GM12878 (cell line): Measurements from ENCODE around the gene ADGRE2. TPM values are rescaled to one million over a fixed set of nuclear protein-coding genes. Genes with fewer than 3 reads are reported as not detected.

ENCODE experiments used
- ATAC-seq: fragments of 200-7000 bp; cut with Tn5 transposase; 3 replicates; pipeline ENCODE4 v1.9.1; 2020; ENCODE audit warnings: mild to moderate bottlenecking, moderate library complexity
- BruUV-seq: library from RNA; stranded (reverse); fragments of 400-500 nt; replicated peaks from 2 replicates; lab custom pipeline; 2021; lab: Mats Ljungman, UMichigan
- CTCF ChIA-PET: fragments of 300-600 bp; sonication (Branson Sonifier 250); formaldehyde crosslinking; extraction: SDS; loops from one replicate; lab custom pipeline; 2021; ENCODE audit warnings: inconsistent platforms; lab: Yijun Ruan, JAX
- POLR2A ChIA-PET: fragments of 350-600 bp; formaldehyde crosslinking; extraction: SDS; loops from one replicate; lab custom pipeline; 2021; ENCODE audit warnings: inconsistent platforms; lab: Charles Lee
- RAD21 ChIA-PET: fragments of 300-600 bp; sonication (Branson Sonifier 250); formaldehyde crosslinking; loops from one replicate; lab custom pipeline; 2023; ENCODE audit warnings: antibody characterized with exemption; ENCODE audit not compliant: unreplicated experiment; lab: Charles Lee
- SMC1A ChIA-PET: fragments of 300-600 bp; sonication (Branson Sonifier 250); formaldehyde crosslinking; loops from one replicate; lab custom pipeline; 2023; ENCODE audit not compliant: unreplicated experiment, uncharacterized antibody; lab: Charles Lee
- DNase-seq: peaks from one replicate; pipeline ENCODE4 v3.0.0-alpha.2; 2011; ENCODE audit warnings: low read depth, low spot score
- FAIRE-seq: peaks from 3 replicates; lab custom pipeline; 2011; peaks lifted over from hg19 to GRCh38; lab: Jason Lieb, UNC
- H2AFZ ChIP-seq: 2 replicates; pipeline ENCODE4 v1.6.0; 2011; ENCODE audit warnings: low read depth, low read length, control low read depth; ENCODE audit not compliant: control insufficient read depth
- H3K27ac ChIP-seq: 2 replicates; pipeline ENCODE4 v1.5.1; 2011; ENCODE audit warnings: control low read depth; ENCODE audit not compliant: control insufficient read depth, insufficient read depth
- H3K27me3 ChIP-seq, 2 experiments: replicated peaks in 1 of 2; 2 replicates each; pipeline versions ENCODE4 v1.6.0 to v1.6.1; 2011; ENCODE audit warnings: low read length in 1 of 2; ENCODE audit not compliant: control insufficient read depth in 2 of 2, insufficient read depth in 2 of 2
- H3K36me3 ChIP-seq, 2 experiments: 2 replicates each; pipeline ENCODE4 v1.5.1; 2011; ENCODE audit warnings: low read length in 1 of 2; ENCODE audit not compliant: control insufficient read depth in 2 of 2, insufficient read depth in 2 of 2
- H3K4me1 ChIP-seq: 2 replicates; pipeline ENCODE4 v1.6.1; 2011; ENCODE audit warnings: mild to moderate bottlenecking, low read length, moderate library complexity, mixed read lengths; ENCODE audit not compliant: control insufficient read depth, insufficient read depth
- H3K4me2 ChIP-seq: 2 replicates; pipeline ENCODE4 v1.6.0; 2011; ENCODE audit warnings: control low read depth; ENCODE audit not compliant: control insufficient read depth, insufficient read depth
- H3K4me3 ChIP-seq: fragments of 200-600 bp; sonication (generic); 2 replicates; pipeline ENCODE4 v1.5.1; 2016
- H3K79me2 ChIP-seq: 2 replicates; pipeline ENCODE4 v1.6.0; 2011; ENCODE audit warnings: low read length; ENCODE audit not compliant: control insufficient read depth, insufficient read depth
- H3K9ac ChIP-seq: 2 replicates; pipeline ENCODE4 v1.8.0; 2011; ENCODE audit warnings: low read length, control low read depth, mixed read lengths; ENCODE audit not compliant: control insufficient read depth, insufficient read depth
- H3K9me3 ChIP-seq: replicated peaks from 3 replicates; pipeline ENCODE4 v1.5.1; 2011; ENCODE audit warnings: mild to moderate bottlenecking, low read length; ENCODE audit not compliant: control insufficient read depth, insufficient read depth
- H4K20me1 ChIP-seq: 2 replicates; pipeline ENCODE4 v1.6.0; 2011; ENCODE audit not compliant: control insufficient read depth, insufficient read depth
- BRCA1 ChIP-seq: IDR thresholded peaks from 2 replicates; pipeline ENCODE4 v1.6.1; 2011; ENCODE audit warnings: low read depth, low read length, improper control_type of control experiment
- CBX3 ChIP-seq: fragments of 200-600 bp; sonication (generic); IDR thresholded peaks from 2 replicates; pipeline ENCODE4 v1.6.1; 2016; ENCODE audit warnings: low read depth, borderline replicate concordance
- E4F1 ChIP-seq: fragments of 450-650 bp; IDR thresholded peaks from 2 replicates; pipeline ENCODE4 v1.6.1; 2018; ENCODE audit warnings: borderline replicate concordance, mild to moderate bottlenecking; ENCODE audit not compliant: partially characterized antibody
- GATAD2B ChIP-seq: fragments of 450-650 bp; conservative IDR thresholded peaks from 2 replicates; pipeline ENCODE4 v1.6.1; 2017; ENCODE audit warnings: low read depth, mild to moderate bottlenecking, moderate library complexity
- MTA3 ChIP-seq: IDR thresholded peaks from 2 replicates; pipeline ENCODE4 v1.6.1; 2012; ENCODE audit warnings: low read length, inconsistent platforms, borderline replicate concordance
- MXI1 ChIP-seq: fragments of 150-350 bp; IDR thresholded peaks from 2 replicates; pipeline ENCODE4 v1.6.1; 2011; ENCODE audit warnings: low read depth, mild to moderate bottlenecking, inconsistent platforms, low read length, improper control_type of control experiment
- SMAD5 ChIP-seq: IDR thresholded peaks from 2 replicates; pipeline ENCODE4 v1.6.1; 2016; ENCODE audit warnings: antibody characterized with exemption, low read depth
- SMARCA5 ChIP-seq: fragments of 450-650 bp; IDR thresholded peaks from 2 replicates; pipeline ENCODE4 v1.6.1; 2017; ENCODE audit warnings: mild to moderate bottlenecking
- SREBF1 ChIP-seq: IDR thresholded peaks from 2 replicates; pipeline ENCODE4 v1.6.1; 2012; ENCODE audit warnings: mild to moderate bottlenecking, low read length
- YY1 ChIP-seq: IDR thresholded peaks from 2 replicates; pipeline ENCODE4 v1.6.1; 2011; ENCODE audit warnings: low read depth, mild to moderate bottlenecking, low read length
- WGBS: methylation state at CpG from one replicate; pipeline ENCODE4 v1.1.6; 2016; ENCODE audit warnings: low lambda C conversion rate; ENCODE audit not compliant: insufficient replicate concordance, insufficient coverage; ENCODE audit errors: missing lambda C conversion rate; 5-methylcytosine and 5-hydroxymethylcytosine counted together
- in situ Hi-C: fragments of 300-500 bp; cut with MboI; formaldehyde crosslinking; loops from 9 replicates; pipeline ENCODE4 v1.14.3; 2018; ENCODE audit warnings: mixed read lengths
- intact Hi-C: fragments of 100-400 bp; cut with micrococcal nuclease; formaldehyde crosslinking; loops from one replicate; pipeline ENCODE4 v1.14.2; 2022; ENCODE audit not compliant: unreplicated experiment
- polyA plus RNA-seq, 11 experiments: library from polyadenylated mRNA; depleted of rRNA in 4 of 11; unstranded in 6 of 11; stranded (reverse) in 5 of 11; fragments of >200 nt; fragmentation: Nextera tagmentation in 4 of 11; fragmentation: Illumina TruSeq in 1 of 11; extraction: Ambion mirVana in 4 of 11; extraction: Trizol in 1 of 11; gene quantifications; 1 replicate in 1 of 11; 2 replicates in 10 of 11; pipeline versions ENCODE4 v1.2.1 to v1.2.3, GENCODE V29; 2011 to 2016; ENCODE audit warnings: inconsistent platforms in 2 of 11, missing spikeins in 2 of 11, low read depth in 1 of 11
- total RNA-seq, 4 experiments: library from RNA; depleted of rRNA in 3 of 4; stranded (reverse); fragments of >200 nt in 3 of 4; fragmentation: Illumina TruSeq in 1 of 4; extraction: Trizol in 1 of 4; gene quantifications; 2 replicates each; pipeline versions ENCODE4 v1.2.1 to v1.2.3, GENCODE V29; 2013 to 2021
- TF ChIP-seq, protein P1 (sequence below): fragments of 450-650 bp; IDR thresholded peaks from 2 replicates; pipeline ENCODE4 v1.6.1; 2018; ENCODE audit warnings: mild to moderate bottlenecking, low read depth, moderate library complexity; ENCODE audit not compliant: partially characterized antibody
- TF ChIP-seq, protein P2 (sequence below): IDR thresholded peaks from 2 replicates; pipeline ENCODE4 v1.6.1; 2011; ENCODE audit warnings: borderline replicate concordance, low read depth, mild to moderate bottlenecking, moderate library complexity, mixed read lengths, low read length; ENCODE audit not compliant: insufficient read depth; ENCODE audit errors: extremely low read length
- TF ChIP-seq, protein P3 (sequence below): fragments of 450-650 bp; IDR thresholded peaks from 2 replicates; pipeline ENCODE4 v1.6.1; 2016; ENCODE audit warnings: mild to moderate bottlenecking
- TF ChIP-seq, protein P4 (sequence below): fragments of 450-650 bp; IDR thresholded peaks from 2 replicates; pipeline ENCODE4 v1.6.1; 2017; ENCODE audit warnings: low read depth, mild to moderate bottlenecking, moderate library complexity

Gene ADGRE2
- total and polyA plus RNA-seq, 10 of the 15 experiments (the other 5 are each of a cell fraction or from before 2014, with no cell fraction given) = 0.15 to 12.7 (median 4.6) TPM

- Histone ChIP-seq H3K9ac (no peak overlapping the region), H3K9me3 (no peaks in the 10 kb centered on the region; the same call in 2 of the 3 replicates), H3K27me3 (no peaks in the 10 kb centered on the region), H2AFZ (no peak overlapping the region), H3K79me2 (no peaks in the 10 kb centered on the region), H3K4me2 (no peak overlapping the region), H3K4me3 (no peak overlapping the region), H3K36me3 (peaks cover 3 to 4% of the 10 kb centered on the region in 2 experiments; a peak in 3 of 4 replicates), H3K4me1 (no peaks in the 10 kb centered on the region), H3K27ac (no peak overlapping the region), H4K20me1 (no peaks in the 10 kb centered on the region)
- intact Hi-C loops (no loop called here), in situ Hi-C loops (no loop called here)
- ChIA-PET CTCF (no interaction called here), SMC1A (no interaction called here), POLR2A (no interaction called here), RAD21 (no interaction called here)
- BruUV-seq = no TSS peak
- no peak for TF ChIP-seq SMARCA5
- TF ChIP-seq CBX3 = no peak
- no peak for TF ChIP-seq SREBF1
- TF ChIP-seq, protein P1, sequence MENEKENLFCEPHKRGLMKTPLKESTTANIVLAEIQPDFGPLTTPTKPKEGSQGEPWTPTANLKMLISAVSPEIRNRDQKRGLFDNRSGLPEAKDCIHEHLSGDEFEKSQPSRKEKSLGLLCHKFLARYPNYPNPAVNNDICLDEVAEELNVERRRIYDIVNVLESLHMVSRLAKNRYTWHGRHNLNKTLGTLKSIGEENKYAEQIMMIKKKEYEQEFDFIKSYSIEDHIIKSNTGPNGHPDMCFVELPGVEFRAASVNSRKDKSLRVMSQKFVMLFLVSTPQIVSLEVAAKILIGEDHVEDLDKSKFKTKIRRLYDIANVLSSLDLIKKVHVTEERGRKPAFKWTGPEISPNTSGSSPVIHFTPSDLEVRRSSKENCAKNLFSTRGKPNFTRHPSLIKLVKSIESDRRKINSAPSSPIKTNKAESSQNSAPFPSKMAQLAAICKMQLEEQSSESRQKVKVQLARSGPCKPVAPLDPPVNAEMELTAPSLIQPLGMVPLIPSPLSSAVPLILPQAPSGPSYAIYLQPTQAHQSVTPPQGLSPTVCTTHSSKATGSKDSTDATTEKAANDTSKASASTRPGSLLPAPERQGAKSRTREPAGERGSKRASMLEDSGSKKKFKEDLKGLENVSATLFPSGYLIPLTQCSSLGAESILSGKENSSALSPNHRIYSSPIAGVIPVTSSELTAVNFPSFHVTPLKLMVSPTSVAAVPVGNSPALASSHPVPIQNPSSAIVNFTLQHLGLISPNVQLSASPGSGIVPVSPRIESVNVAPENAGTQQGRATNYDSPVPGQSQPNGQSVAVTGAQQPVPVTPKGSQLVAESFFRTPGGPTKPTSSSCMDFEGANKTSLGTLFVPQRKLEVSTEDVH = no peak
- TF ChIP-seq, protein P2, sequence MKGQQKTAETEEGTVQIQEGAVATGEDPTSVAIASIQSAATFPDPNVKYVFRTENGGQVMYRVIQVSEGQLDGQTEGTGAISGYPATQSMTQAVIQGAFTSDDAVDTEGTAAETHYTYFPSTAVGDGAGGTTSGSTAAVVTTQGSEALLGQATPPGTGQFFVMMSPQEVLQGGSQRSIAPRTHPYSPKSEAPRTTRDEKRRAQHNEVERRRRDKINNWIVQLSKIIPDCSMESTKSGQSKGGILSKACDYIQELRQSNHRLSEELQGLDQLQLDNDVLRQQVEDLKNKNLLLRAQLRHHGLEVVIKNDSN = no peak
- TF ChIP-seq E4F1 = no peak
- TF ChIP-seq YY1 = no peak
- no peak for TF ChIP-seq BRCA1
- TF ChIP-seq, protein P3, sequence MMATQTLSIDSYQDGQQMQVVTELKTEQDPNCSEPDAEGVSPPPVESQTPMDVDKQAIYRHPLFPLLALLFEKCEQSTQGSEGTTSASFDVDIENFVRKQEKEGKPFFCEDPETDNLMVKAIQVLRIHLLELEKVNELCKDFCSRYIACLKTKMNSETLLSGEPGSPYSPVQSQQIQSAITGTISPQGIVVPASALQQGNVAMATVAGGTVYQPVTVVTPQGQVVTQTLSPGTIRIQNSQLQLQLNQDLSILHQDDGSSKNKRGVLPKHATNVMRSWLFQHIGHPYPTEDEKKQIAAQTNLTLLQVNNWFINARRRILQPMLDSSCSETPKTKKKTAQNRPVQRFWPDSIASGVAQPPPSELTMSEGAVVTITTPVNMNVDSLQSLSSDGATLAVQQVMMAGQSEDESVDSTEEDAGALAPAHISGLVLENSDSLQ = no peak
- TF ChIP-seq, protein P4, sequence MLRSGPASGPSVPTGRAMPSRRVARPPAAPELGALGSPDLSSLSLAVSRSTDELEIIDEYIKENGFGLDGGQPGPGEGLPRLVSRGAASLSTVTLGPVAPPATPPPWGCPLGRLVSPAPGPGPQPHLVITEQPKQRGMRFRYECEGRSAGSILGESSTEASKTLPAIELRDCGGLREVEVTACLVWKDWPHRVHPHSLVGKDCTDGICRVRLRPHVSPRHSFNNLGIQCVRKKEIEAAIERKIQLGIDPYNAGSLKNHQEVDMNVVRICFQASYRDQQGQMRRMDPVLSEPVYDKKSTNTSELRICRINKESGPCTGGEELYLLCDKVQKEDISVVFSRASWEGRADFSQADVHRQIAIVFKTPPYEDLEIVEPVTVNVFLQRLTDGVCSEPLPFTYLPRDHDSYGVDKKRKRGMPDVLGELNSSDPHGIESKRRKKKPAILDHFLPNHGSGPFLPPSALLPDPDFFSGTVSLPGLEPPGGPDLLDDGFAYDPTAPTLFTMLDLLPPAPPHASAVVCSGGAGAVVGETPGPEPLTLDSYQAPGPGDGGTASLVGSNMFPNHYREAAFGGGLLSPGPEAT = no peak
- no peak for TF ChIP-seq MXI1
- no peak for TF ChIP-seq SMAD5
- TF ChIP-seq GATAD2B = no peak
- no peak for TF ChIP-seq MTA3
- DNase-seq = no peak
- no peak for ATAC-seq
- 100% methylated on average over 6 of the region's 6 CpGs for WGBS
- FAIRE-seq = no peak
These were observed 74.5 kb downstream of the ADGRE2 start for GRCh38 chr19:14703833-14704232.
